Sigmoid colon (tissue), 4 donors: ENCODE results near the gene SMYD3.

Experiments
- CTCF ChIP-seq, 4 experiments: fragments of 450-650 bp in 3 of 4; fragments of 200-600 bp in 1 of 4; IDR thresholded peaks; one replicate each; pipeline ENCODE4 v1.5.1; 2016 to 2019; ENCODE audit warnings: antibody characterized with exemption in 4 of 4, mild to moderate bottlenecking in 3 of 4, moderate library complexity in 2 of 4
- POLR2A ChIP-seq, 2 donors: fragments of 450-650 bp; IDR thresholded peaks; one replicate each; pipeline ENCODE4 v1.6.1; 2016; ENCODE audit warnings: antibody characterized with exemption in 2 of 2, mild to moderate bottlenecking in 2 of 2, moderate library complexity in 2 of 2
- POLR2AphosphoS5 ChIP-seq, 4 donors: sonication (generic); formaldehyde crosslinking; IDR thresholded peaks; one replicate each; pipeline ENCODE4 v1.6.1; 2017; ENCODE audit warnings: antibody characterized with exemption in 4 of 4

GRCh38 chr1:246036175-246036574 lies 470.9 kb downstream of the SMYD3 start:
- TF ChIP-seq CTCF (IDR thresholded peaks at IDR 0.05): no peak
- no peak for TF ChIP-seq POLR2A (IDR thresholded peaks at IDR 0.05)
- no peak for TF ChIP-seq POLR2AphosphoS5 (IDR thresholded peaks at IDR 0.05)
